Limb (tissue), 2 donors: ENCODE measurements around the gene MCF2L2.

Experiments used
- DNase-seq, 2 donors: peaks; one replicate each; pipeline ENCODE4 v3.0.0-alpha.2; 2016; ENCODE audit errors: extremely low spot score in 2 of 2

The MCF2L2 gene

DNA sequence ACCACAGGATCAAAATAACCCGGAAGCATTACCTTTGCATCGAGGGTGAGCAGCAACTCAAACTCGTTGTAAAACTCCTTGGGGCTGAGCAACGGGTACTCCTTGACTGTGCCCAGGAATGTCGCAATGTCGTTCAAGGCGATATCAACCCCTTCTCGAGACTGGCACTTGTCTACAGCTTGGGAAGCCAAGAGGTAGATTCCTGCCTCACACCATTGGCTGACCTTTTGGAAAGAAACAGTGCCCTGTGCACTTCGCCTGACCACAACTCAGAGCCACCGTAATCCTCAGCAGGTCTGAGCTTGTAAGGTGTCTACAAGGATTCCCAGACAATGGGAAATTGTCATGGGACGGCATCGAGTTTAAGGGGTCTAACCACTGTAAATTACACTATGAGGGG lies 131.5 kb downstream of the MCF2L2 start:
- DNase-seq, result no peak

DNA sequence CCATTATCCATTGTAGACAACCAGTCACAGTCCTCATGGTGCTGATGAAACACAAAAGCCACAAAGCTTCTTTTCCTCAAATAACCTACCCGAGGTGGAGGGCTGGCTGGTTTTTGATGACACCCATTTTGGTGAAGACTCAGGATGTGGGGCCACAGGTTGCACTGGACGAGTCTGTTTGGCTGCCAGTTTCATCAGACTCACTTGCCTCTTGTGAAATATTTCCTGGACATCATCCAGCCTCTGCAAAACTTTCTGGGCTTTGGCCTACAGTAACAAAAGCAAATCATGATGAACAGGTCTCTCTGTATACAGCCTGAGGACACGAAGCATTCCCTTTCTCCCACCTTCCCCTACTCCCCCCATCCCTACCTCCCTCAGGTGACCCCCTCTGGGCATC lies 133.2 kb downstream of the MCF2L2 start:
- no peak for DNase-seq

- no peak for DNase-seq
These were observed 134.5 kb downstream of the MCF2L2 start for GRCh38 chr3:183293966-183294365.

- DNase-seq, result no peak
These were observed 136.9 kb downstream of the MCF2L2 start for GRCh38 chr3:183291497-183292031.

- DNase-seq, result no peak
These were observed 138.2 kb downstream of the MCF2L2 start for GRCh38 chr3:183290216-183290615.

GRCh38 chr3:183288117-183288516 lies 140.3 kb downstream of the MCF2L2 start:
- DNase-seq, result no peak

- DNase-seq, result no peak
These were observed 141.0 kb downstream of the MCF2L2 start for GRCh38 chr3:183287301-183287971.

DNA sequence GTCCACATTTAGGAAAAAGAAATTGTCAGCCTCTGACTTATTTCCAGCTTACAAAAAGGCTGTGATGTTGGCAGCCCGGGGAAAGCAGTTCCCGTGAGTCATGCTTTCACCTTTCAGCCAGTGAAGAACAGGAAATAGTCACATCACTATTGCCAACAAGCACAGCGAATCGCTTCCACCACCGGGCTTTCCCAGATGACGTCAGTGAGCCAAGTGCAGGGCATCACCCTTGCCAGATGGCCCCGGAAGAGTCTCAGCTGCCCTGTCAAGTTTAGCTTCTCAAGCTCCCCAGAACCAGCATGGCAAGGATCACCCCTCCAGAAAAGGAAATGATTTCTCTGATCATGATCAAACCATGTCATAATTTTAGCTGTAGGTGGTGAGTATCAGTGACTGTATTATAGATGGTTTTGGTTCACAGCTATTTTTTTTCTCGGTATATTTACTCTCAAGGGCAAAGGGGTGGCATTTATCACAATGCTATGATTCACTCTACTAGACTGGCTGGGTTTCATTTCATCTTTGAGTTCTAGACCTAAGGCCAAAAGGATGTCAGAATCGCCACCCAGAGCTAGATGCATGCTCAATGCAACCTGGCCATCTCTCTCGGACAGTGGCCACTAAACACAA lies 142.5 kb downstream of the MCF2L2 start:
- peak; percentile 57 to 65 for DNase-seq

DNA sequence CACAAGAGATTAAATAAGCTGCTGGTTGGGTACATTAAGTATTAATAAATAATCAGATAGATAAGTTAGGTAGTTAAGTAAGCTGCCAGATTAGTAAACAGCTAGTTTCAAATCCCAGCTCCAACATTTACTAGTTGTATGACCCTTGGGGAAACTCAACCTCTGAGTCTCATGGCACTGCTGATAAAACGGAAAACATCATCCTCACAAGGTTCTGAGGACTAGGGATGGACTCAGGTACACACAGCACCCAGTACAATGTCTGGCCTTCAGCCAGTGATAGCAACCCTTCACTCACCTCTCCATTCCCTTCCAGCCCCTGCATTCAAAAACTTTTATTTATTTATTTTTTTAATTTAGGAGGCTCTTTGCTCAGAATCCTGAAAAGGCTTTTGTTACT lies 143.1 kb downstream of the MCF2L2 start:
- no peak for DNase-seq

GRCh38 chr3:183284570-183284969 lies 143.8 kb downstream of the MCF2L2 start:
- DNase-seq, result no peak

DNA sequence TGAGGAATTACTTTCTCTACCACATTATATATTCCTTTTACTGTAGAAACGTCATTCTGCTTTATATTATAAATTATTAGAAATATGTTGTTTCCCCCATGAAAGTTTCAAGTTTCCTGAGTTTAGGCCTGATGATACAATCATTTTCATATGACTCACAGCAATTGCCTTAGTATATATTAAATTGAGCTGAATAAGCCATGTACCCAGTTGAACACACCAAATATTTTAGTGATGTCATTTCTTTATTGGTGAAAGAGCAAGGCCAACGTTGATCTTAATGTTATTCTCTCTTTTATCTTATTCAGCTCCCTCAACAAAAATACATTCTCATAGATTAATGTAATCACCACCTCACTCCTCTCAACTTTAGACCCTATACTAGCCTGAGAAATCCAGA lies 144.5 kb downstream of the MCF2L2 start:
- DNase-seq, result no peak

- DNase-seq, result no peak
These were observed 147.2 kb downstream of the MCF2L2 start for GRCh38 chr3:183281126-183281797.

- DNase-seq, result no peak
These were observed 149.0 kb downstream of the MCF2L2 start for GRCh38 chr3:183279371-183279770.

GRCh38 chr3:183278479-183279088 lies 149.8 kb downstream of the MCF2L2 start:
- no peak for DNase-seq

- DNase-seq, result no peak
These were observed 151.2 kb downstream of the MCF2L2 start for GRCh38 chr3:183277260-183277659.

- DNase-seq, result no peak
These were observed 152.5 kb downstream of the MCF2L2 start for GRCh38 chr3:183275937-183276336.

DNA sequence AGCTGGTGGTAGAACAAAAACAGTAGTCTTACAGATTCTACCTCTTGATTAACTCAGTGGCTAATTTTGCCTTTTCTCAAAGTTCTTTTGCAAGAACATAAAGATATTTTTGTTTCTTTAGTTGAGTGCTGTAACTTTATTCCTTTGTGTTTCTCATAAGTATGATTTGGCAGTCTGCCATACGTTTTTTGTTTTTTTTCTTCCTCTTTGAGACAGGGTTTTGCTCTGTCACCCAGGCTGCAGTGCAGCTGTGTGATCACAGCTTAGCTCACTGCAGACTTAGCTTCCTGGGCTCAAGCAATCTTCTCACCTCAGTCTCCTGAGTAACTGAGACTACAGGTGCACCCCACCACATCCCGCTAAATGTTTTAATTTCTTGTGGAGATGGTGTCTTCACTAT lies 153.0 kb downstream of the MCF2L2 start:
- DNase-seq, result no peak

GRCh38 chr3:183274609-183275008 lies 153.8 kb downstream of the MCF2L2 start:
- DNase-seq, result no peak

DNA sequence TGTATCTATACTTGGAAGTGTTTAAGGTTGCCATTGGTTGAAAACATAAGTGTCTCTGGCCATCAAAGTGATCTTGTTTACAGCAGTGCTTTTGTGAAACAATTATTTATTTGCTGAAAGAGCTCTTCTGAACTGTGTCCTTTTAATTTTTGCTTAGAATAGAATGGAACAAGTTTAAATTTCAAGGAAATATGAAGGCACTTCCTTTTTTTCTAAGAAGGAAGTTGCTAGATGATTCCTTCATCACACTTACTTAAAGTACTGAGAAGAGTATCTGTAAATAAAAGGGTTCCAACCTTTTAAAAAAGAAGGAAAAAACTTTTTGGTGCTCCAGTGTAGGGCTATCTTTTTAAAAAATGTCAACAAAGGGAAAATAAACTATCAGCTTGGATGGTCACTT lies 155.6 kb downstream of the MCF2L2 start:
- DNase-seq, result no peak

- DNase-seq, result no peak
These were observed 156.3 kb downstream of the MCF2L2 start for GRCh38 chr3:183272142-183272541.

- DNase-seq, result no peak
These were observed 158.1 kb downstream of the MCF2L2 start for GRCh38 chr3:183270344-183270743.

DNA sequence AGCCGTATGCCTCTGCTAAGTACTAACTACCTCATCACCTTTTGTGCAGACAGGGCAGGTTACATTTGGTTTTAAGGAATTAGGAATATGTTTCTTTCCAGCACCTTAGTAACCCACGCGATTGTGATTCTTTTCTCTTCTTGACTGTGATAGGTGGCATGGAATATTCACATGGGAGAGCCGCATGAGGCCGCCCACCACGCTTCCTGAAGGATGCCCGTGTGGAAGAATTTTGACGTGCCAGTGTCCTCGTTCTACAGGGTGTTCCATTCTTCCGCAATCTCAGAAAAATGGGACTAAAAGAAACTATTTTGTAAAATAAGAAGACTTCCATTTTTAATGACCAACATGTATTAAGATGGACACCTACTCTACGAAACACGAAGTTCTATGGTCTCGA lies 159.1 kb downstream of the MCF2L2 start:
- no peak for DNase-seq
